Measurements from ENCODE around the gene MYO9A.

MYO9A gene

GRCh38 chr15:71809346-71809745 lies 308.6 kb downstream of the MYO9A start:
- DNase-seq (ENCODE audit: low read depth in 3 of 3) = no peak

GRCh38 chr15:71808311-71809020 lies 309.5 kb downstream of the MYO9A start:
- no peak for DNase-seq (ENCODE audit: low read depth in 3 of 3)

- no peak for DNase-seq (ENCODE audit: low read depth in 3 of 3)
Observed at GRCh38 chr15:71807691-71808091, 310.3 kb downstream of the MYO9A start.

GRCh38 chr15:71807125-71807629 lies 310.8 kb downstream of the MYO9A start:
- DNase-seq (ENCODE audit: low read depth in 3 of 3) = no peak

DNA sequence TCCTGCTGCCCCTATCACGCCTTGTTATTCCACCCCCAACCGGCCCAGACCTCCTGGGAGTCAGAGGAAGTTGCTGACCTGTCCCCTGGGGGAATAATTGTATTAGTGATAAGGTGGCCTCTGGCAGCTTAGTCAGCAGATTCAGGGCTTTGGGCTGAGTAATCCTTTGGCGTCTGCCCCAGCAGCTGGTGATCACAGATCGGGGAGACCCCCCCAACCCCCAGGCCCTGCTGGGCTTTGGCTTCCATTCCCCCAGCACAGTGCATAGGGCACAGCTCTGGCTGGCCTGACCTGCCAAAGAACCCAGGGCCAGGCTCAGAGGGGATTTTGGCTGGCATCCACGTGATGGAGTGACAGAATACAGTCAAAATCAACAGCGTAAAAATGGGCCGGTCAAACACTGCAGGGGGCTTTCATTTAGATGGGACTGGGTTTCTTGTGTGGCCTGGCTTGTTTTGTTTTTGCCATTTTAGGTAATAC lies 311.5 kb downstream of the MYO9A start:
- DNase-seq (ENCODE audit: low read depth in 3 of 3) = no peak

GRCh38 chr15:71804695-71805470 lies 313.1 kb downstream of the MYO9A start:
- DNase-seq (ENCODE audit: low read depth in 3 of 3) = no peak

- no peak for DNase-seq (ENCODE audit: low read depth in 3 of 3)
Observed at GRCh38 chr15:71804226-71804625, 313.7 kb downstream of the MYO9A start.

DNA sequence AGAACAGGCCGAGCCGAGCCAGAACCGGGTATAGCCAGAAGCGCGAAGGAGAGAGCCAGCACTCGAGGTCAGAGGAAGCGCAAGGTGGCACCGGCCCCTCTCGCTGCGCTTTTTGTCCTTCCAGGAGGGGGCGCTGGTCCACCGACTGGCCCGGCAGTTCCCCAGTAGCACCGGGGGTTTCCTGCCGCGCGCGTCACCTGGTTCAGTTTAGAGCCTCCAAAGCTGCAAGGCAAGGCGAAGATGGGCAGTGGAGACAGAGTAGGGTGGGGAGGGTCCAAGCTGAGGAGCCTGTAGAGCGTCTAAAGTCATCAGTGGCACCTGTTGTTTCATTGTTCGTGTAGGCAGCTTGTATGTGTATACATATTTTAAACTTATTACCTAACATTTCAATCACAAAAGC lies 315.2 kb downstream of the MYO9A start:
- DNase-seq (ENCODE audit: low read depth in 3 of 3) = no peak

DNA sequence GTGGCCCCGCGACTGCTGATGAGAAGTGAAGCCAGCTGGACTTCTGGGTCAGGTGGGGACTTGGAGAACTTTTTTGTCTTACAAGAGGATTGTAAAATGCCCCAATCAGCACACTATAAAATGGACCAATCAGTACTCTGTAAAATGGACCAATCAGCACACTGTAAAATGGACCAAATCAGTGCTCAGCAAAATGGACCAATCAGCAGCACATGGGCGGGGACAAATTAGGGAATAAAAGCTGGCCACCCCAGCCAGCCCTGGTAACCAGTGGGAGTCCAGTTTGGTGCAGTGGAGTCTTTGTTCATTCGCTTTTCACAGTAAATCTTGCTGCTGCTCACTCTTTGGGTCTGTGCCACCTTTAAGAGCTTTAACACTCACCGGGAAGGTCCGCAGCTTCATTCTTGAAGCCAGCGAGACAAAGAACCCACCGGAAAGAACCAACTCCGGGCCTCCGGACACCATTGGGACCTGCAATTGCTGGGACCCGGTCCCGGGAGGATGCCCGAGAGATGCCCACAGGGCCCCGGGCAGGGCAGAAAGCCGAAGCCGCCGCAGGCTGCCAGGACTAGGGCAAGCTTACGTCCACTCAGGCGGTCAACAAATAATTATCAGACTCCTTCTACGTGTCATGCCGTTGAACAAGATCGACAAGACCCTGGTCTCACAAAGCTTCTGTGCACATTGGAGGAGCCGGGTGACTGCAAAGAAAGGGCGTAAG lies 315.9 kb downstream of the MYO9A start:
- no peak for DNase-seq (ENCODE audit: low read depth in 3 of 3)

GRCh38 chr15:71800835-71801745 lies 316.9 kb downstream of the MYO9A start:
- DNase-seq (ENCODE audit: low read depth in 3 of 3) = no peak

- no peak for DNase-seq (ENCODE audit: low read depth in 3 of 3)
Observed at GRCh38 chr15:71800190-71800589, 317.8 kb downstream of the MYO9A start.

DNA sequence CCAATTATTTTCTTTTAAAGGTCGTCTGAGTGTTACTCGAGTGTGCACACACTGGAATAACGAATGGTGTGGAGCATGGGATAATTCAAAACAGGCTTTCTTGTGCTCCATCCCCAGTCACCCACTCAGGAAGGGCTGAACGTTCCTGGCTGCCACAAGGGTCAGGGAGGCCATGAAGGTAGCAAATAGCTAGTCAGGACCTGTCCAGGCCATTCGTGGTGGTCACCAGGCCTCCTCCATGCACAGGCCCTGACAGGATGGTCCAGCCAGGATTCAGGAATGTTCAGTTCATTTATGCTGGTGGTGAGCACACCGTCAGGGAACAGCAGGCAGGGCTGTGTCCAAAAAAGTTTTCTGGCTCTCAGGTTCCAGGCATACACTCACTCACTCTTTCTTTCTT lies 319.3 kb downstream of the MYO9A start:
- DNase-seq (ENCODE audit: low read depth in 3 of 3) = no peak

DNA sequence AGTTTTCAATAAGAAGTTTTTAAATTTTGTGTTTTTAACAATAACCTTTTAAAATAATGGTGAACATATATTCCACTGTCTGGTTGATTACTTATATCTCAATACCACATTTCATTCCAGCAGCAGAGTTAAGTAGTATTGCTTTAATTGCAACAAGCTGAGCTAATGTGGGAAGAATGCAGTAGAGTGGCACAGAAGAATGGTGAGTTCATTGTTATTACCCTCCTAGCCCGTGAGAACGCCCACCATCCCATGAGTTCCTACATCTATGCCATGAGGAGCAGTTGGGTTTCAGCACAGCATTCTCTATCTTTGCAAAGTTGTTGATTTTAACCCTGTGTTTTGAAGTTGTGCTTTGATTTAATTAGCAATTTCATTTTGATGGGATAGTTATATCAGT lies 325.4 kb downstream of the MYO9A start:
- no peak for DNase-seq (ENCODE audit: low read depth in 3 of 3)

GRCh38 chr15:71791975-71792374 lies 326.0 kb downstream of the MYO9A start:
- no peak for DNase-seq (ENCODE audit: low read depth in 3 of 3)

DNA sequence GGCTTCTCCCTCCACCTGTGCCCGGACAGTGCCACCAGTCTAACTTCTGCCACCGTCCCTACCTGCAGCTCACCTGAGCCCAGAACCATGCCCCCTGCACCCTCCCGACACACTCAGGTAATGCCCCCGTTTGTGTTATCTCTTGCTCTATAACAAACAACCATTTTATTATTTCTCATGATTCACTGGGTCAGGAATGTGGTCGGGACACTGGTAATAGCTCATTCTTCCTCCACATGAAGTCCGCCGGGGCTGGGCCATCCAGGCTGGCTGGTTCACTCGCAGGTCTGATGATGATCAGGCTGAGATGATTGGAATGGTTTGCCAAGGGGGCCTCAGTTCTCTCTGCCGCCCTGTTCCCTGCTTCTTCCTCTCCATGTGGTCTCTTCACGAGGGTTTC lies 327.9 kb downstream of the MYO9A start:
- DNase-seq (ENCODE audit: low read depth in 3 of 3) = no peak

GRCh38 chr15:71789616-71790015 lies 328.3 kb downstream of the MYO9A start:
- DNase-seq (ENCODE audit: low read depth in 3 of 3) = no peak

DNA sequence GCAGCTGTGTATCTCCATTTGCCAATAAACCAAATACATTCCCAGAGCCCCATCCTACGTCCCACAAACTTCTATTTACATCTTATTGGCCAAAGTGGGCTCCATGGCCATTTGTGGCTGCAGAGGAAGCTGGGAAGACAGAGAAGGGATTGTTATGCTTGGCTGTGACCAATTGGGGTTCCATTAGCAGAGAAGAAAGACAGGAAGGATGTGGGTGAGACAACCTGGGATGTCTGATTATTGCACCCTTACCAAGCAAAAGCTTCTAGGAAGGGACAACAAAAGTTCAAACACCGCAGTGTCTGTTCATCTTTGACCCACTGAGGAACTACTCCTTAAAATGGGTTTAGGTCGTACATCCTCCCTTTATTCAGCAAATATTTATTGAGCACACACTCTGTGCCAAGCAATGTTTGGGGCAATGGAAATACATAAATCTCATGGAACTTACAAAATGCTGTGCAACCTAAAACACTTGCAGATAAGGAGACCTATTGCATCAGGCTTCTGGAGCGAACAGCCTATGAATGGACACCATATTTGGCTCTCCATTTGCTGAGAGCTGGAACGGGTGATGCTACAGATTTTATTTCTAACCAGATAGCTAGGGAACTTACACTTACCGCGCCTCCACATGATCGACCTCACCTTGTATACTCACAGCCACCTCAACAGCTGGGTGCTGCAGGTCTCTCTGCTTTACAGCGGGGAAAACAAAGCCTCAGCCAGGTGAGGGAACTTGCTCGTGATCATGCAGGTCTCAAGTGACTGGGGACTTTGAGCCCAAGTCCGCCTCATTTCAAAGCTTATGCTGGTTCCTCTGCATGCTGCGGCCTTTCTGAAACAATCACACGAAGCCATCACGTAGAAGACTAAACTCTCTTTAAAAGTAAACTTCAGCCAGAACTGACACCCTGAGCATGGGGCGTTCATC lies 329.0 kb downstream of the MYO9A start:
- DNase-seq (ENCODE audit: low read depth in 3 of 3) = no peak

- no peak for DNase-seq (ENCODE audit: low read depth in 3 of 3)
Observed at GRCh38 chr15:71786673-71787072, 331.3 kb downstream of the MYO9A start.

DNA sequence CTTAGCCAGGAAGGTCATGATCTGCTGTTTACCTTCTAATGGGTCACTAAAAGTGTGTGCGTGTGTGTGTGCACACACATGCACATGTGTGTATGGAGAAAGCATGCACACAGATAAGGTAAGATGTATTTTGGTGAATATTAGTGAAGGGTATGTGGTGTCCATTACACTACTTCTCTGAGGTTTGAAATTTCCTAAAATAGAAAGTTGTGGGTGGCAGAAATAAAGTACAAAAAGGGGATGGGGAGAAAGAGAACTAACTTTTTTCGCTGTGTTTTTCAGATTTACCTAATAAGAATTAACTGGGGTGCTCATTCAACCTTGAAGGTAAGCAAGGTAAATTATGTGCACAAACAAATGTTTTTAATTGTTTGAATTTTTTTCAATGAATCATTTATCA lies 332.0 kb downstream of the MYO9A start:
- DNase-seq (ENCODE audit: low read depth in 3 of 3) = no peak

DNA sequence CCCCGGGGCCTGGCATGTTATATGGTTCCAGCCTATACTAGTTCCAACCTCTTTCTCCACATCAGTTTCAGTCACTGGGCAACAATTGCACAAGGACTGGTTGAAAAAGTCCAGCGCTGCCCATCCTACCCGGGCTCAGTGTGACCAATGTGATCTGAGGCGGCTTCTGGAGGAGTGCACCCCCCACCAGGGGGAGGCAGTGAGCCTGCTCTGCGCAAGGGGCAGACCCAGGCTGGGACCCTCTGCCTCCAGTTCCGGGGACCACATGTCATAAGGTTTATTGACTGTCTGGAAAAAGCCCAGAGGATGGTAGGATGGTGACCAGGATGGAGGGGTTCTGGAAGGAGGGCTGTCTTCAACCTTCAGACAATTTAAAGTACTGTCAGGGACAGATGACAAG lies 333.2 kb downstream of the MYO9A start:
- DNase-seq (ENCODE audit: low read depth in 3 of 3) = no peak
